HepG2 (cell line): ENCODE results near the gene BCAM. TPM values are rescaled to one million over a fixed set of nuclear protein-coding genes. Genes with fewer than 3 reads are reported as not detected.

Source experiments
- ATAC-seq: fragments of 200-7000 bp; cut with Tn5 transposase; 3 replicates; pipeline ENCODE4 v1.9.1; 2020; ENCODE audit warnings: mild to moderate bottlenecking, moderate library complexity
- BruUV-seq: library from RNA; stranded (reverse); fragments of 400-500 nt; replicated peaks from 2 replicates; lab custom pipeline; 2021; lab: Mats Ljungman, UMichigan
- CTCF ChIA-PET: fragments of 300-600 bp; formaldehyde crosslinking; extraction: SDS; loops from one replicate; lab custom pipeline; 2021; ENCODE audit warnings: low total read pairs, inconsistent platforms, low intra/inter-chr PET ratio; lab: Yijun Ruan, JAX
- POLR2A ChIA-PET: fragments of 350-600 bp; sonication (Branson Sonifier 250); formaldehyde crosslinking; loops from one replicate; lab custom pipeline; 2020; ENCODE audit warnings: antibody characterized with exemption, inconsistent platforms; lab: Yijun Ruan, JAX
- DNase-seq: peaks from one replicate; pipeline ENCODE4 v3.0.0-alpha.2; 2015; ENCODE audit warnings: low spot score
- FAIRE-seq: peaks from 3 replicates; lab custom pipeline; 2011; peaks lifted over from hg19 to GRCh38; lab: Jason Lieb, UNC
- H2AFZ ChIP-seq: one replicate; pipeline ENCODE4 v1.6.1; 2011; ENCODE audit warnings: low read length, inconsistent platforms
- H3K27ac ChIP-seq: fragments of 300-600 bp; 3 replicates; pipeline ENCODE4 v1.8.0; 2011; ENCODE audit warnings: mixed run types, mild to moderate bottlenecking, mixed read lengths, low read length, inconsistent platforms; ENCODE audit not compliant: insufficient read depth; ENCODE audit errors: extremely low read length
- H3K27me3 ChIP-seq, 2 experiments: fragments of 200-600 bp in 1 of 2; 2 replicates in 1 of 2; 3 replicates in 1 of 2; pipeline versions ENCODE4 v1.6.0 to v1.8.0; 2011; ENCODE audit warnings: low read length in 2 of 2, mild to moderate bottlenecking in 2 of 2, moderate library complexity in 2 of 2, inconsistent platforms in 1 of 2; ENCODE audit not compliant: insufficient read depth in 2 of 2, control insufficient read depth in 1 of 2
- H3K36me3 ChIP-seq, 2 experiments: fragments of 200-600 bp in 1 of 2; replicated peaks in 1 of 2; 2 replicates in 1 of 2; 3 replicates in 1 of 2; pipeline versions ENCODE4 v1.5.1 to v1.8.0; 2011; ENCODE audit warnings: low read length in 2 of 2, inconsistent platforms in 1 of 2; ENCODE audit not compliant: insufficient read depth in 2 of 2, control insufficient read depth in 1 of 2
- H3K4me1 ChIP-seq: 2 replicates; pipeline ENCODE4 v1.5.1; 2012; ENCODE audit warnings: low read length, inconsistent platforms; ENCODE audit not compliant: insufficient read depth
- H3K4me2 ChIP-seq: 2 replicates; pipeline ENCODE4 v1.6.0; 2011; ENCODE audit warnings: low read depth, low read length, inconsistent platforms
- H3K4me3 ChIP-seq, 3 experiments: fragments of 200-600 bp in 1 of 3; sonication (generic), shearing (Covaris generic) in 1 of 3; replicated peaks in 1 of 3; 2 replicates each; pipeline ENCODE4 v1.5.1; 2011 to 2016; ENCODE audit warnings: low read length in 3 of 3, inconsistent platforms in 2 of 3, low read depth in 2 of 3, mild to moderate bottlenecking in 2 of 3, control low read depth in 1 of 3, mixed read lengths in 1 of 3; ENCODE audit not compliant: insufficient read depth in 1 of 3
- H3K79me2 ChIP-seq: one replicate; pipeline ENCODE4 v1.6.1; 2011; ENCODE audit warnings: low read length, inconsistent platforms; ENCODE audit not compliant: insufficient read depth
- H3K9ac ChIP-seq: 2 replicates; pipeline ENCODE4 v1.6.0; 2011; ENCODE audit warnings: mild to moderate bottlenecking, low read depth, low read length, inconsistent platforms; ENCODE audit not compliant: insufficient read depth
- H3K9me3 ChIP-seq: 2 replicates; pipeline ENCODE4 v1.5.1; 2012; ENCODE audit warnings: mild to moderate bottlenecking, low read length
- H4K20me1 ChIP-seq: 2 replicates; pipeline ENCODE4 v1.6.0; 2011; ENCODE audit warnings: inconsistent platforms, mild to moderate bottlenecking, low read length, moderate library complexity; ENCODE audit not compliant: insufficient read depth
- ARNTL ChIP-seq: sonication (generic); formaldehyde crosslinking; IDR thresholded peaks from 2 replicates; pipeline ENCODE4 v1.4.0; 2020; ENCODE audit warnings: mild to moderate bottlenecking, missing genetic modification reagents
- HHEX ChIP-seq: IDR thresholded peaks from 2 replicates; pipeline ENCODE4 v1.6.1; 2016; ENCODE audit warnings: control low read depth
- HNF4G ChIP-seq, 2 experiments: sonication (generic) in 1 of 2; formaldehyde crosslinking in 1 of 2; IDR thresholded peaks; 2 replicates each; pipeline versions ENCODE4 v1.4.0 to v1.6.1; 2011 to 2020; ENCODE audit warnings: borderline replicate concordance in 2 of 2, low read depth in 2 of 2, mild to moderate bottlenecking in 2 of 2, low read length in 1 of 2, missing genetic modification reagents in 1 of 2, moderate library complexity in 1 of 2
- HNRNPL ChIP-seq: fragments of 200-400 bp; formaldehyde crosslinking; IDR thresholded peaks from 2 replicates; pipeline ENCODE4 v1.6.1; 2017; ENCODE audit warnings: mild to moderate bottlenecking, low read depth, low read length
- MXD4 ChIP-seq: IDR thresholded peaks from 2 replicates; pipeline ENCODE4 v1.6.1; 2016; ENCODE audit warnings: mild to moderate bottlenecking, missing biosample characterization, missing genetic modification reagents
- PAX8 ChIP-seq: sonication (generic); formaldehyde crosslinking; IDR thresholded peaks from 2 replicates; pipeline ENCODE4 v1.8.0; 2022; ENCODE audit warnings: mild to moderate bottlenecking, missing genetic modification reagents, borderline replicate concordance
- PRPF4 ChIP-seq: fragments of 200-400 bp; formaldehyde crosslinking; IDR thresholded peaks from 2 replicates; pipeline ENCODE4 v1.6.1; 2016; ENCODE audit warnings: low read length, low read depth; ENCODE audit not compliant: poor library complexity, severe bottlenecking
- RBFOX2 ChIP-seq: fragments of 200-400 bp; formaldehyde crosslinking; IDR thresholded peaks from 2 replicates; pipeline ENCODE4 v1.6.1; 2017; ENCODE audit warnings: low read depth, mild to moderate bottlenecking, low read length
- SMAD1 ChIP-seq: sonication (generic); formaldehyde crosslinking; IDR thresholded peaks from 2 replicates; pipeline ENCODE4 v1.4.0; 2020; ENCODE audit warnings: missing genetic modification reagents, low read depth, mild to moderate bottlenecking, borderline replicate concordance
- SMAD3 ChIP-seq: sonication (generic); formaldehyde crosslinking; IDR thresholded peaks from 2 replicates; pipeline ENCODE4 v1.4.0; 2020; ENCODE audit warnings: missing genetic modification reagents
- ZBTB20 ChIP-seq: sonication (generic); formaldehyde crosslinking; IDR thresholded peaks from 2 replicates; pipeline ENCODE4 v1.8.1; 2023; ENCODE audit warnings: missing genetic modification reagents, low read depth, mild to moderate bottlenecking, borderline replicate concordance
- ZNF577 ChIP-seq: sonication (generic); formaldehyde crosslinking; IDR thresholded peaks from 2 replicates; pipeline ENCODE4 v1.4.0; 2020; ENCODE audit warnings: mild to moderate bottlenecking, low read depth, missing genetic modification reagents, borderline replicate concordance
- ZNF605 ChIP-seq: sonication (generic); formaldehyde crosslinking; IDR thresholded peaks from 2 replicates; pipeline ENCODE4 v1.8.0; 2022; ENCODE audit warnings: mild to moderate bottlenecking, missing genetic modification reagents
- WGBS: methylation state at CpG from one replicate; pipeline ENCODE4 v1.1.6; 2017; ENCODE audit warnings: low lambda C conversion rate; 5-methylcytosine and 5-hydroxymethylcytosine counted together
- in situ Hi-C: cut with HindIII; loops from 2 replicates; pipeline ENCODE4 v1.10.0; 2017; ENCODE audit warnings: low pct_unique_long_range_greater_than_20kb; ENCODE audit not compliant: extremely low pct_ligation_motif_present
- intact Hi-C: fragments of 100-400 bp; cut with micrococcal nuclease; formaldehyde crosslinking; loops from one replicate; pipeline ENCODE4 v1.10.0; 2022; ENCODE audit not compliant: unreplicated experiment
- polyA plus RNA-seq, 8 experiments: library from polyadenylated mRNA; depleted of rRNA in 3 of 8; stranded (reverse) in 7 of 8; unstranded in 1 of 8; fragments of >200 nt; fragmentation: Illumina TruSeq in 4 of 8; extraction: Trizol in 4 of 8; gene quantifications; 2 replicates each; pipeline versions ENCODE4 v1.2.1 to v1.2.3, GENCODE V29; 2011 to 2016; ENCODE audit warnings: low read depth in 4 of 8, missing spikeins in 1 of 8, mixed read lengths in 1 of 8; ENCODE audit not compliant: insufficient read depth in 1 of 8
- total RNA-seq, 5 experiments: library from RNA; depleted of rRNA; stranded (reverse); fragments of >200 nt; fragmentation: Illumina TruSeq; extraction: Trizol; gene quantifications; 2 replicates each; pipeline ENCODE4 v1.2.3, GENCODE V29; 2016; ENCODE audit warnings: low read depth in 1 of 5
- TF ChIP-seq, protein P1 (sequence below): sonication (generic); formaldehyde crosslinking; IDR thresholded peaks from 2 replicates; pipeline ENCODE4 v1.5.1; 2020; ENCODE audit warnings: mild to moderate bottlenecking, moderate library complexity, missing genetic modification reagents
- TF ChIP-seq, protein P2 (sequence below): IDR thresholded peaks from 2 replicates; pipeline ENCODE4 v1.6.1; 2016; ENCODE audit warnings: low read depth
- TF ChIP-seq, protein P3 (sequence below): sonication (generic); formaldehyde crosslinking; IDR thresholded peaks from 2 replicates; pipeline ENCODE4 v1.4.0; 2020; ENCODE audit warnings: missing genetic modification reagents
- TF ChIP-seq, protein P4 (sequence below): sonication (generic); formaldehyde crosslinking; IDR thresholded peaks from 2 replicates; pipeline ENCODE4 v1.4.0; 2020; ENCODE audit warnings: missing genetic modification reagents

The BCAM gene
- total and polyA plus RNA-seq, 2 of the 13 experiments (the other 11 are each of a cell fraction or from before 2014, with no cell fraction given) = 51.2 to 62.7 TPM

DNA sequence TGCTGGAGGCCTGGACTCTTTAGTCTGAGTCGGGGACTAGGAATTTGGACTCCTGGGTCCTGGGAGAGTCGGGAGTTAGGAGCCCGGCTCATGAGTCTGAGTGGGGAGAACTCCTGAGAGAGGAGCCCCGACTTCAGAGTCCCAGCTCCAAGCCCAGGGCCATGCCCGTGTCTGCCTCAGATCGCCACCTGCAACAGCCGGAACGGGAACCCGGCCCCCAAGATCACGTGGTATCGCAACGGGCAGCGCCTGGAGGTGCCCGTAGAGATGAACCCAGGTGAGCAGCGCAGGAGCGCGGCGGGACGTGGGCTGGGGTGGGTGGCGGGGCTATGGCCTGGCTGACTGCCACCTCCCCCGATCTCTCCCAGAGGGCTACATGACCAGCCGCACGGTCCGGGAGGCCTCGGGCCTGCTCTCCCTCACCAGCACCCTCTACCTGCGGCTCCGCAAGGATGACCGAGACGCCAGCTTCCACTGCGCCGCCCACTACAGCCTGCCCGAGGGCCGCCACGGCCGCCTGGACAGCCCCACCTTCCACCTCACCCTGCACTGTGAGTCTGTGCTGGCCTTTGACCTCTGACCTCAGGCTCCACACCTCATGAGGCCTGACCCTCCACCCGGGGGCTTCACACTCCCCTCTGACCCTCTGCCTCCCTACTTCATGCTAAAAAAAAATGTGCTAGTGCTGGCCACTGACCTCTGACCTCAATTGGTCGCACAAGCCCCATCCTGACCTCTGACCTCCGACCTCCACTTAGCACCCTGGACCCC, 4.4 kb downstream of the BCAM start:
- no peak for FAIRE-seq
- no peaks in the 10 kb centered on the region; a peak in 1 of 5 replicates for H3K27me3 ChIP-seq
- H4K20me1 ChIP-seq = 0 out of 2 replicates have a peak, but pooled peaks cover 8% of the 10 kb centered on the region
- H3K36me3 ChIP-seq = peaks cover 8 to 33% of the 10 kb centered on the region in 2 experiments
- no peak overlapping the region for H2AFZ ChIP-seq
- H3K4me3 ChIP-seq = no peak overlapping the region
- H3K9me3 ChIP-seq = no peaks in the 10 kb centered on the region
- H3K4me2 ChIP-seq = peak overlapping the region; percentile 83; the same call in 1 of the 2 replicates
- H3K27ac ChIP-seq = peak overlapping the region; percentile 67
- WGBS = 94% methylated on average over 26 of the region's 38 CpGs
- in situ Hi-C loops (no loop called here), intact Hi-C loops (no loop called here)
- CTCF ChIA-PET = no interaction called here
- POLR2A ChIA-PET = interaction anchor here (3.3 kb wide), 1 partner anchor 9 kb away, joined by 18 read pairs; no protein-coding TSS in a partner anchor
- DNase-seq = no peak
- H3K4me1 ChIP-seq = peaks cover 60% of the 10 kb centered on the region
- ATAC-seq = no peak
- BruUV-seq = no TSS peak
- no peak overlapping the region; the same call in 1 of the 2 replicates for H3K9ac ChIP-seq
- peaks cover 21% of the 10 kb centered on the region for H3K79me2 ChIP-seq
- TF ChIP-seq ZNF577 = no peak
- TF ChIP-seq, protein P1, sequence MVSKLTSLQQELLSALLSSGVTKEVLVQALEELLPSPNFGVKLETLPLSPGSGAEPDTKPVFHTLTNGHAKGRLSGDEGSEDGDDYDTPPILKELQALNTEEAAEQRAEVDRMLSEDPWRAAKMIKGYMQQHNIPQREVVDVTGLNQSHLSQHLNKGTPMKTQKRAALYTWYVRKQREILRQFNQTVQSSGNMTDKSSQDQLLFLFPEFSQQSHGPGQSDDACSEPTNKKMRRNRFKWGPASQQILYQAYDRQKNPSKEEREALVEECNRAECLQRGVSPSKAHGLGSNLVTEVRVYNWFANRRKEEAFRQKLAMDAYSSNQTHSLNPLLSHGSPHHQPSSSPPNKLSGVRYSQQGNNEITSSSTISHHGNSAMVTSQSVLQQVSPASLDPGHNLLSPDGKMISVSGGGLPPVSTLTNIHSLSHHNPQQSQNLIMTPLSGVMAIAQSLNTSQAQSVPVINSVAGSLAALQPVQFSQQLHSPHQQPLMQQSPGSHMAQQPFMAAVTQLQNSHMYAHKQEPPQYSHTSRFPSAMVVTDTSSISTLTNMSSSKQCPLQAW (CRISPR knock-in tag) = no peak
- peak; percentile 44; the same call in 1 of the 2 replicates for TF ChIP-seq HNRNPL
- TF ChIP-seq RBFOX2 = peak; percentile 81
- no peak for TF ChIP-seq SMAD3 (CRISPR knock-in tag)
- TF ChIP-seq, protein P2, sequence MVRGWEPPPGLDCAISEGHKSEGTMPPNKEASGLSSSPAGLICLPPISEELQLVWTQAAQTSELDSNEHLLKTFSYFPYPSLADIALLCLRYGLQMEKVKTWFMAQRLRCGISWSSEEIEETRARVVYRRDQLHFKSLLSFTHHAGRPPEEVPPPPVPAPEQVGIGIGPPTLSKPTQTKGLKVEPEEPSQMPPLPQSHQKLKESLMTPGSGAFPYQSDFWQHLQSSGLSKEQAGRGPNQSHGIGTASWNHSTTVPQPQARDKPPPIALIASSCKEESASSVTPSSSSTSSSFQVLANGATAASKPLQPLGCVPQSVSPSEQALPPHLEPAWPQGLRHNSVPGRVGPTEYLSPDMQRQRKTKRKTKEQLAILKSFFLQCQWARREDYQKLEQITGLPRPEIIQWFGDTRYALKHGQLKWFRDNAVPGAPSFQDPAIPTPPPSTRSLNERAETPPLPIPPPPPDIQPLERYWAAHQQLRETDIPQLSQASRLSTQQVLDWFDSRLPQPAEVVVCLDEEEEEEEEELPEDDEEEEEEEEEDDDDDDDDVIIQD = no peak
- TF ChIP-seq, protein P3, sequence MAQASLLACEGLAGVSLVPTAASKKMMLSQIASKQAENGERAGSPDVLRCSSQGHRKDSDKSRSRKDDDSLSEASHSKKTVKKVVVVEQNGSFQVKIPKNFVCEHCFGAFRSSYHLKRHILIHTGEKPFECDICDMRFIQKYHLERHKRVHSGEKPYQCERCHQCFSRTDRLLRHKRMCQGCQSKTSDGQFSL (CRISPR knock-in tag) = no peak
- TF ChIP-seq ARNTL (CRISPR knock-in tag) = no peak
- TF ChIP-seq, protein P4, sequence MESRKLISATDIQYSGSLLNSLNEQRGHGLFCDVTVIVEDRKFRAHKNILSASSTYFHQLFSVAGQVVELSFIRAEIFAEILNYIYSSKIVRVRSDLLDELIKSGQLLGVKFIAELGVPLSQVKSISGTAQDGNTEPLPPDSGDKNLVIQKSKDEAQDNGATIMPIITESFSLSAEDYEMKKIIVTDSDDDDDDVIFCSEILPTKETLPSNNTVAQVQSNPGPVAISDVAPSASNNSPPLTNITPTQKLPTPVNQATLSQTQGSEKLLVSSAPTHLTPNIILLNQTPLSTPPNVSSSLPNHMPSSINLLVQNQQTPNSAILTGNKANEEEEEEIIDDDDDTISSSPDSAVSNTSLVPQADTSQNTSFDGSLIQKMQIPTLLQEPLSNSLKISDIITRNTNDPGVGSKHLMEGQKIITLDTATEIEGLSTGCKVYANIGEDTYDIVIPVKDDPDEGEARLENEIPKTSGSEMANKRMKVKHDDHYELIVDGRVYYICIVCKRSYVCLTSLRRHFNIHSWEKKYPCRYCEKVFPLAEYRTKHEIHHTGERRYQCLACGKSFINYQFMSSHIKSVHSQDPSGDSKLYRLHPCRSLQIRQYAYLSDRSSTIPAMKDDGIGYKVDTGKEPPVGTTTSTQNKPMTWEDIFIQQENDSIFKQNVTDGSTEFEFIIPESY (CRISPR knock-in tag) = peak; percentile 73
- TF ChIP-seq HHEX (CRISPR knock-in tag) = no peak
- no peak for TF ChIP-seq SMAD1 (CRISPR knock-in tag)
- no peak for TF ChIP-seq PRPF4
- 0 out of 2 replicates have a peak, but pooled peaks have one; percentile 18 for TF ChIP-seq HNF4G (IDR thresholded peaks at IDR 0.05; ENCODE audit: borderline replicate concordance, low read depth, low read length)
- TF ChIP-seq HNF4G (CRISPR knock-in tag; IDR thresholded peaks at IDR 0.05; ENCODE audit: borderline replicate concordance, low read depth) = no peak
- TF ChIP-seq ZBTB20 (CRISPR knock-in tag) = no peak
- TF ChIP-seq MXD4 = no peak
- TF ChIP-seq PAX8 (CRISPR knock-in tag) = no peak
- no peak for TF ChIP-seq ZNF605 (CRISPR knock-in tag)
